ENCODE results near the gene SLC8A1. TPM values are rescaled to one million over a fixed set of nuclear protein-coding genes. Genes with fewer than 3 reads are reported as not detected.

The SLC8A1 gene
- total RNA-seq, 1 donor from 2014 or later: 5.7 TPM

- no peak for TF ChIP-seq CTCF (IDR thresholded peaks at IDR 0.05; ENCODE audit: unreplicated experiment)
- Mint-ChIP-seq H3K4me1 (ENCODE audit: low read depth) (no peaks in the 10 kb centered on the region), H3K36me3 (ENCODE audit: insufficient read depth) (no peaks in the 10 kb centered on the region), H3K27ac (no peak overlapping the region), H3K9me3 (ENCODE audit: low read depth) (no peaks in the 10 kb centered on the region), H3K27me3 (no peaks in the 10 kb centered on the region), H3K4me3 (ENCODE audit: low read depth) (no peak overlapping the region)
- no peak for DNase-seq (ENCODE audit: low spot score, unreplicated experiment)
These were observed 130.8 kb downstream of the SLC8A1 start for GRCh38 chr2:40321016-40321623.

GRCh38 chr2:40318921-40319320, 133.0 kb downstream of the SLC8A1 start:
- no peak for DNase-seq (ENCODE audit: low spot score, unreplicated experiment)
- Mint-ChIP-seq H3K27me3 (no peaks in the 10 kb centered on the region), H3K36me3 (ENCODE audit: insufficient read depth) (no peaks in the 10 kb centered on the region), H3K4me3 (ENCODE audit: low read depth) (no peak overlapping the region), H3K9me3 (ENCODE audit: low read depth) (peaks cover 3% of the 10 kb centered on the region), H3K27ac (no peak overlapping the region), H3K4me1 (ENCODE audit: low read depth) (no peaks in the 10 kb centered on the region)
- no peak for TF ChIP-seq CTCF (IDR thresholded peaks at IDR 0.05; ENCODE audit: unreplicated experiment)

- TF ChIP-seq CTCF (IDR thresholded peaks at IDR 0.05; ENCODE audit: unreplicated experiment): no peak
- Mint-ChIP-seq H3K4me1 (ENCODE audit: low read depth) (no peaks in the 10 kb centered on the region), H3K27me3 (no peaks in the 10 kb centered on the region), H3K4me3 (ENCODE audit: low read depth) (no peak overlapping the region), H3K9me3 (ENCODE audit: low read depth) (peaks cover 3% of the 10 kb centered on the region), H3K27ac (peak overlapping the region; percentile 50), H3K36me3 (ENCODE audit: insufficient read depth) (no peaks in the 10 kb centered on the region)
- no peak for DNase-seq (ENCODE audit: low spot score, unreplicated experiment)
These were observed 134.1 kb downstream of the SLC8A1 start for GRCh38 chr2:40317761-40318160.

- no peaks in the 10 kb centered on the region for H3K27me3 Mint-ChIP-seq
These were observed 134.8 kb downstream of the SLC8A1 start for GRCh38 chr2:40317046-40317445.

GRCh38 chr2:40316620-40317019, 135.3 kb downstream of the SLC8A1 start:
- H3K36me3 Mint-ChIP-seq (ENCODE audit: insufficient read depth): no peaks in the 10 kb centered on the region
- DNase-seq (ENCODE audit: low spot score, unreplicated experiment): no peak
- H3K27ac Mint-ChIP-seq: no peak overlapping the region
- TF ChIP-seq CTCF (IDR thresholded peaks at IDR 0.05; ENCODE audit: unreplicated experiment): no peak
- peaks cover 3% of the 10 kb centered on the region for H3K9me3 Mint-ChIP-seq (ENCODE audit: low read depth)
- H3K4me1 Mint-ChIP-seq (ENCODE audit: low read depth): no peaks in the 10 kb centered on the region
- H3K27me3 Mint-ChIP-seq: no peaks in the 10 kb centered on the region
- no peak overlapping the region for H3K4me3 Mint-ChIP-seq (ENCODE audit: low read depth)

More at GRCh38 chr2:40317046-40317445, 134.8 kb downstream of the SLC8A1 start:
- DNase-seq (ENCODE audit: low spot score, unreplicated experiment): no peak
- TF ChIP-seq CTCF (IDR thresholded peaks at IDR 0.05; ENCODE audit: unreplicated experiment): no peak
- H3K4me3 Mint-ChIP-seq (ENCODE audit: low read depth): no peak overlapping the region
- no peaks in the 10 kb centered on the region for H3K36me3 Mint-ChIP-seq (ENCODE audit: insufficient read depth)
- H3K9me3 Mint-ChIP-seq (ENCODE audit: low read depth): peaks cover 3% of the 10 kb centered on the region
- no peaks in the 10 kb centered on the region for H3K4me1 Mint-ChIP-seq (ENCODE audit: low read depth)
- no peak overlapping the region for H3K27ac Mint-ChIP-seq

Measured in progenitor cell of endocrine pancreas (in vitro differentiated cells).